Measurements from ENCODE around the gene MACROD2.
"Not testable (repeated sequence)": the region's sequence is repeated elsewhere in the genome, so short reads cannot be mapped to it uniquely, and the experiment has no call there.

The MACROD2 gene

DNA sequence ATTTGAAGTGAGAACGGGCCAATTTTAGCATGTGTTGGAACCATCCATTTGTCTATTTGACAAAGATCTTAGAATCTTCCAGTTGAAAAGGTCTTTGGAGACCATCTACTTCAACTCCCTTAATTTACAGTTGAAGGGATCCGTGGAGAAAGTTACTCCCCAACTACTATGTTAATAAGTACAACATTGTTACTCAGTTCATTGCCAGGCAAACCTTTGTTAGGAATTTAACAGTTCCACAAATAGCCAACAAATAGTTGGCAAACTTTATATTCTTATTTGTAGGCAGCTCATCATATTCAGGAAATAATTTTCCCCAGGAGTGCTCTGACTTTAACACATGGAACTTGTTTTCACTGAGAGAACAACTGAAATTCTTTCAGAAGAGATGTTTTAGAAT is 423.1 kb downstream of the MACROD2 start:
- DNase-seq, result no peak

DNA sequence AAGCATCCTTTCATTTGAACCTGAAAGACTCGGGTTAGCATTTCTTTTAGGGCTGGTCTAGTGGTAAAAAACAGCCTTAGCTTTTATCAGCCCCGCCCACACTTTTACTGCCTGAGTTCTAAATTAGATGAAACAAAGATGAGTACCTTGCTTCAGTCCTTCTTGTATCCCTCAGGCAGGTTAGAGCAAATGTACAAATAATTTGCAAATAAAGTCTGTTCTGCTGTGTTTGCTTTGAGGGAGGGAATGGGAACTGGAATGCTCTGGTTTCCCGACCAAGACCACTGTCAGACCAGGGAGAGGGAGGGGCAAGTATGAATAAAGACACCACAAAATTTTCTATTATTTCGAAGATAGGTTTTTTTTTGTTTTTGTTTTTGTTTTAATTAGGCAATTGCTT is 427.6 kb downstream of the MACROD2 start:
- DNase-seq, result no peak

DNA sequence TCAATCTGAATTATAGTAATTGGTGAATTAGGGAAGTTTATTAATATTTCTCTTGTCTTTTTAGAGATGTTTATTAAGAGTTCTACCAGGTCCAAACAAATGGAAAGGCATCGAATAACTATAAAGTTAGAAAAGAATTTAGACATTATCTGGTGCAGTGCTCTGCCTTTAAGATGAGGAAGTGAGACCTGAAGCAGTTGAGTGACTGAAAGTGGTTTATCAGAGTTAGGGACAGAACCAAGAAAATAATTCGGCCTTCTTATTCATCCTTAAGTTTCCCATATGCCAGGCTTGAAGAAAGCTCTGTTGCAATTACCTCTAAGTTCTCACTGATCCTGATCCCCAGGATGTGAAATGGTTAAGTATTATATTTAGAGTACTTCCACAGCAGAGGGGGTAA is 436.3 kb downstream of the MACROD2 start:
- no peak for DNase-seq

DNA sequence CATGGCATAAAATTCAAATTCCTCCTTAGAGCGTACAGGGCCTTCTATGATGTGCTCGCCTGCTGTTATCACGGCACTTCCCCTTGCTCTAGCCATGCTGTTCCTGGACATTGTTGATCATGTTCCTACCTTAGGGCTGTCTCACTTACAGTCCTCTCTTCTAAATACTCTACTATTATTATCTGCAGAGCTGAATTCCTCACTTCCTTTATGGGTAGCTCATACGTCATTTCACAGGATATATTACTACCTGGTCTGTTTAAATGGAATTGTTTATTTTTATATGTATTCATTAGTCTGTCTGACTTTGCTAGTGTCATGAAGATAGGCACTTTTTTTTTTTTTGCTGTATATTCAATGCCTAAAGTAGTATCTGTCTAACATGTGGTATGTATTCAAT is 436.8 kb downstream of the MACROD2 start:
- no peak for DNase-seq

DNA sequence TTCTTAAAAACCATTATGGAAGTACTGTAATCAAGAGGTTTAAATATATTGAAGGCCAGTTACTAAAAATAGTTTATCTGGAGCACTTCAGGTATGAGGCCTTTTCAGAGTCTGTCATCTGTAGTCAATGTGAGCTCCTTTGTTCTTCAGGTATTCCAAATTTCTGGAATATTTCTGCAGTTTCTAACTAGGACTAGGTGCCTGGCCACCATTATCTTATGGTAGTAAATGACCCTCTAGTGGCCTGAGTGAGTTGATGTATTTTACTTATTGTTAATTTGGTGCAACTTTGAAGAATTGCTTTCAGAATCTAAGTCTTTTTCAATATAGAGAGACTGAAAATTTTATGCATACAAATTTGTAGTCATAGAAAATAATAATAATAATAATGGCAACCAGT is 437.3 kb downstream of the MACROD2 start:
- no peak for DNase-seq

DNA sequence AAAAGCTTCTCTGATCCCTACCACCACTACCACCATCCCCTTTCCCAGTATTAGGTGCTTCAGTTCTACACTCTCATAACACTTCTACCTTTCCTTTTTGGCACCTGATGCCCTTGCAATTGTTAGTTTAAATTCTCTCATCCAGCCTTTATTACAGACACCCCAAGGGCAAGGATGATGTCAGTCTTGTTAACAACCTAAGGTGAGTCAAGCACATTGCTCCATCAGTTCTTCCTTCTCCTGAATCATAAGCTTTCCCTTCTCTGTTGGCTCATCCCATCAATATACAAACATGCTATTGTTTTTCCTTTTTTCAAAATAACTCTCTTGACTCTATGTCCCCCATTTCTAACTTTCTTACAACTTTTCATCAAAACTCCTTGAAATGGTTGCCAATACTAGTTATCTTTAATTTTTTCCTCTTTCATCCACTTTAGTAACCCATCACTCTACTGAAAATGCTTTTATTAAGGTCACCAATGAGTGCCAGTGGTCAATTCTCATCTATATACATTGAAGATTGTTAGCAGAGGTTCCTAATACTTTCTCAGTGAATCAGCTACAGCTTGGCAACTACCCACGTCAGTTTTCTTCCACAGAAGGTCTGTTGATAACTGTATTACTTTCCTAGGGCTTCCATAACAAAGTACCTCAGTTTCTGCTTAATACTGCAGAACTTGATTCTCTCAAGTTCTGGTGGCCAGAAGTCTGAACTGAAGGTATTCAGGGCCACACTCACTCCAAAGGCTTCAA is 439.2 kb downstream of the MACROD2 start:
- no peak for DNase-seq

DNA sequence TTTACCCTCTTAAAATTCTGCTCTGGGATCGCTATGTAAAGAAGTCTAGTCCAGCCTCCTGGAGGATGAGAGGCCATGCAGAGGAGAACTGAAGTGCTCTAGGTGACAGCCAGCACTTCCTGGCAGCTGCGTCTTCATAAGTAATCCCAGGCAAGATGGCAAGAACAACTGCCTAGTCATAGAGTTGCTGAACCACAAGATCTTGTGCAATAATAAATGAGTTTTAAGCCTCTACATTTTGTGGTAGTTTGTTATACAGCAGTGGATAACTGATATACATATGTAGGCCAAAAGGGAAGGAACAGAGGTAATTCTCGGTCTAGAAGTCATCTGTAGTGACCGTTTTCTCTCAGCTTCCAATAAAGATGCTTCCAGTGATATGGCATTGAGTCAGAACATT is 445.9 kb downstream of the MACROD2 start:
- DNase-seq, result no peak

DNA sequence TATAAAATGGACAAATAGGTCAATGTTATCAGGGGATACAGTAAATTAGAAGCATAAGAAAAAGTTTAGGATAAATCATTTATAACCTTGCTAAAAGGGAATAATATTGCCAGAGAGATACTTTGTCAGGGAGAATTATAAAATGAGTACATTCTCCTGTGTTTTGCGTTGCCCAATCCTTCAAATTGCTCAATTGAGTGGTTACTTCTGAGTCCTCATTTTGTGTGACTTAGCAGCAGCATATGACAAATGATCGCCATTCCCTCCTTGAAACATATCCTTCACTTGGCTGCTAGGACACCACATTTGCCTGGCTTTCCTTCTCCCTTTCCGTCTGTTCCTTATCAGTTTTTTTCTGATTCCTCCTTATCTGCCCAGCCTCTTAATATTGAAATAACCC is 448.8 kb downstream of the MACROD2 start:
- no peak for DNase-seq

DNA sequence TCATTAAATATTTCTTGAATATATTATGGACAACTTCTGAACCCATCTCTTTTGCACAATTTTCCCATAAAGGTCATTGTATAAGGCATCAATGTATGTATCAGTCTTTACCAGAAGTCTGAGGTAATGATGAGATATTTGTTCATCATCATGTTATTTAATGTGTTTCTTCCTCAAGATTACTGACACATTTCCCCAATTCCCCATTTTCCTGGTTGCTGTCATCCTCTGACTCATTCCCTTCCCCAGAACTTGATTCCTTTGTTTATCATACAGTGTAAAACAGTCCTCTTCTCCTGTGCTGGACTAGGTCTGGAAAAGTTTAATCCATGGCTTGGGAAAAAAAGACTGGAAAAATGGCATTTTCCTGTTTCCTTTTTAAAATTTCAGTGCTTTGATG is 450.0 kb downstream of the MACROD2 start:
- no peak for DNase-seq

DNA sequence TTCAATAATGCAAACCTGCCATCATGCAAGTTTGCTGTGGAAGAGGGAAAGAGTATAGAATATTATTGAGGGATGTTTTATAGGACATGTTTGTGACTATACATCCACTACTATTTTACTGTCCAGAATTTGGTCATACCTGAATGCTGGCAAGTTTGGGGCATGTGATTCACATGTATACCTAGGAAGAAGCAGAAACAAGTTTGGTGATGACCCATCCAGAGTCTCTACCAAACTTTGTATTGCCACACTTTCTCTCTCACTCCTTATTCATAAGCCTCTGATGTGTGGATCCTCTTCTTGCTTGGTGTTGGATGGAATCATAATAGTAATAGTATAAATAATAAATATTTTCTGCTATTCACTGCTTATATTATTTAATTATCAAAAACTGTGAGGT is 450.6 kb downstream of the MACROD2 start:
- no peak for DNase-seq

DNA sequence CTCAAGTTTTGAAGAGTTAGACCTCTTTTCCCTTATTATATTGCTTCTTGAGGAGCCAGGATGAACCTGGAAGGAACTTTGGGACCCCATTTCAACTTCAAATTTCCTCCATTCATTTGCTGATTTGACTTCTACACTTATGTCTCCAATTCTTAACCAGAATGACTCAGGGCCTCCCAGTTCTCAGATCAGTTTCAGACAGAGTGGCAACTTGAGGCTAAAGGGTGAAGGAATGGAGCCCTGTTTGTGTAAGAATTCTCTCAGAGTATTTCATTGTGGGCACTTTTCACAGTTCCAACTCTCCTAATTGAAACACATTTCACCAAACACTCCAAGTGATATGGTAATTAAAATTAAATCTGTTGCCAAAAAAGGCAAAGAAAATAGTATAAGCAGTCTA is 451.1 kb downstream of the MACROD2 start:
- DNase-seq, result no peak

DNA sequence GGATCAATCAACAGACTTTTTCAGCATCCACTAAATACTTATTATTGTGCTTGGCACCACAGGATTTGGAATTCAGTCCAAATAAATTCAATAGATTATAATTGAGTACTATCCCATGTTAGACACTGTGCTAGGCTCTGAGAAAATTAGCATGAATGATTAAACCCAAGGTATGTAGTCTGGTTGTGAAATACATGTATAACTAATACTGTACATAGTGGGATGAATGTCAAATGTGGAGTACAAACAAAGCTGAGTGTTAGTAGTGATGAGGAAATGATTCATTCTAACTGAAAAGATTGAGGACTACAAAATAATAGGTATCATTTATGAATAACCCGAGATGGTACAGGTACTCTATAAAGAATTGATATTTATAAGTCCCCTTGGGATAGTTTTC is 454.0 kb downstream of the MACROD2 start:
- no peak for DNase-seq

DNA sequence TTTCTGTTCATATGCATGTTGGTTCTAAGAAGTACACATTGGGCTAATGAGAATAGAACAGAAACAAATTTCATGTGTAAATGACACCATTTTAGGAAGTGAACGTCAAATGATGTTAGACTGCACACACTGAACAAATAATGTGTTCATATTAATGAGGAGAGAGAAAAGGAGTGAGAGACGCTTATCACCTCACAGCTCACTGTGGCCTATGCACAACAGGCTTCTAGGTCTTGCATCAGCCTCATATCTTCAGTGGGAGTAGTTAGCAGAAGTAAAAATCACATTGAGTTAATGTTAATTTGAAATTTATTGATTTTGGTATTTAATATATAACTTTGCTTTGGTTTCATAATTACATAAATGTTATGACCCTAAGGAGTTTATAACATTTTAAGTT is 454.9 kb downstream of the MACROD2 start:
- DNase-seq, result no peak

DNA sequence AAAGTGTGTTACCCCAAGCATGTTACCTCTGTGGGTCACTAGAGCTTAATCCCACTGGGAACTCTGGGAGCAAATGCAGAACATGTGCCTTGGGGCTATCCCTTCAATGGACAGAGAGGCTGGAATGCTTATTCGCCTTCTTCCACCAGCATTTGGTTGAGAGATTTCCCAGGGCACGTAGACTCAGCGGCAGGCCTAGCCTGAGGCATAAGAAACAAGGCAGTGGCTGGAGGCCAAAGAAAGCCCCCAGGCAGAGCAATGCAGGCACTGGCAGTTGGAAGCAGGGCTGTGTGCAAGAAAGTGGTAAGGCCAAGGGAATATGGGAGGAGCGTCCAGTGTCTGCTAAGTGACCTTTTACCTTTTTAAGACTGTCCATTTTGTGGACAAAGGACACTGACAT is 456.1 kb downstream of the MACROD2 start:
- no peak for DNase-seq

DNA sequence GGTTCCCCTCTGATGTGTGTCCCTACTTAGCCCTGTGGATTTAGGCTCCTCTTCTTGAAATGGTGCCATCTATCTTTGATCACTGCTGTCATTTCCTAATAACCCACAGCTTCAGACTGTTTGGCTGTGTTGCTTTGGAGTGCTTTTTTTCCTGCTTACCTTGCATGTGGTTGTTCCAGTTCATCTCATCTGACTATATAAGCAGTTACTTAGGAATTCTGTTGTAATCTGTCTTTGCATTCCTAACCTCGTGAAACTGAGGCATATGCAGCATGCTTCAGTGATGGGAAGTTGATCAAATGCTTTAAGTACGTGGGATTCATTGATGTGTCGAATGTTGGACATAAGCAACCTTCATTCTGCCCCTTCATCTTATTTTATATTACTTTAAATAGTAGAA is 457.9 kb downstream of the MACROD2 start:
- no peak for DNase-seq

DNA sequence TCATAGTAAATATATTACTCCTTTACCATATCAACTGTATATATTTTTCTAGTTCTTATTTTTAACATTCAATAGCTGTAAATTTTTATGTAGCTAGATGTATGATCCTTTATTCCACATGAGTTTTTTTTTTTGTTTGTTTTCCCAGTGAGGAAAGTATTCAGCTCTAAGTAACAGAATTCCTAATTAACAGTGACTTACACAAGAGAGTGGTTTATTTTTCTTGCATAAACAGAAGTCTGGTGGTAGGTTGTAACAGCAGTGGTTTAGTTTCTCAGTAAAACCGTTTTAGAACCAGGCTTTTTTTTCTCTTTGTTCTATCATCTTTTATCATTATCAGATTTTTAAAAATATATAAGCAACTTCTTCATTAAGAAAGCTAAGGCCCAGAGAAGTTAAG is 459.0 kb downstream of the MACROD2 start:
- DNase-seq, result no peak

DNA sequence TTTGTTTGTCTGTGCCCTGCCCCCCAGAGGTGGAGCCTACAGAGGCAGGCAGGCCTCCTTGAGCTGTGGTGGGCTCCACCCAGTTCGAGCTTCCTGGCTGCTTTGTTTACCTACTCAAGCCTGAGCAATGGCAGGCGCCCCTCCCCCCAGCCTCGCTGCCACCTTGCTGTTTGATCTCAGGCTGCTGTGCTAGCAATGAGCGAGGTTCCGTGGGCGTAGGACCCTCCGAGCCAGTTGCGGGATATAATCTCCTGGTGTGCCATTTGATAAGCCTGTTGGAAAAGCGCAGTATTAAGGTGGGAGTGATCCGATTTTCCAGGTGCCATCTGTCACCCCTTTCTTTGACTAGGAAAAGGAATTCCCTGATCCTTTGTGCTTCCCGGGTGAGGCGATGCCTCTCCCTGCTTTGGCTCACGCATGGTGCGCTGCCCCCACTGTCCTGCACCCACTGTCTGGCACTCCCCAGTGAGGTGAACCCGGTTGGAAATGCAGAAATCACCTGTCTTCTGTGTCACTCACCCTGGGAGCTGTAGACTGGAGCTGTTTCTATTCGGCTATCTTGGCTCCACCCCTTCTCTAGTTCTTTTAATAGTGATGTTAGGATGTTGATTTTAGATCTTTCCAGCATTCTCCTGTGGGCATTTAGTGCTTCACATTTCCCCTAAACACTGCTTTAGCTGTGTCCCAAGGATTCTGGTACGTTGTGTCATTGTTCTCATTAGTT is 471.9 kb downstream of the MACROD2 start:
- not testable (repeated sequence) for DNase-seq

DNA sequence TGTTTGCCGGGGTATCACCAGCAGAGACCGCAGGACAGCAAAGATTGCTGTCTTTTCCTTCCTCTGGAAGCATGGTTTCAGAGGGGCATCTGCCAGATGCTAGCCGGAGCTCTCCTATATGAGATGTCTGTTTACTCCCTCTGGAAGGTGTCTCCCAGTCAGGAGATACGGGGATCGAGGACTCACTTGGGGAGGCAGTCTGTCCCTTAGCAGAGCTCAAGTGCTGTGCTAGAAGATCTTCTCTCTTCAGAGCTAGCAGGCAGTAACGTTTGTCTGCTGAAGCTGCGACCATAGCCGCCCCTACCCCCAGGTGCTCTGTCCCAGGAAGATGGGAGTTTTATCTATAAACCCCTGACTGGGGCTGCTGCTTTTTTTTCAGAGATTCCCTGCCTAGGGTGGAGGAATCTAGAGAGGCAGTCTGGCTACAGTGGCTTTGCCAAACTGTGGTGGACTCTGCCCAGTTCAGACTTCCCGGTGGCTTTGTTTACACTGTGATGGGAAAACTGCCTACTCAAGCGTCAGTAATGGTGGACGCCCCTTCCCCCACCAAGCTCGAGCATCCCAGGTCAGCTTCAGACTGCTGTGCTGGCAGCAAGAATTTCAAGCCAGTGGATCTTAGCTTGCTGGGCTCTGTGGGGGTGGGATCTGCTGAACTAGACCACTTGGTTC is 475.0 kb downstream of the MACROD2 start:
- no peak for DNase-seq

DNA sequence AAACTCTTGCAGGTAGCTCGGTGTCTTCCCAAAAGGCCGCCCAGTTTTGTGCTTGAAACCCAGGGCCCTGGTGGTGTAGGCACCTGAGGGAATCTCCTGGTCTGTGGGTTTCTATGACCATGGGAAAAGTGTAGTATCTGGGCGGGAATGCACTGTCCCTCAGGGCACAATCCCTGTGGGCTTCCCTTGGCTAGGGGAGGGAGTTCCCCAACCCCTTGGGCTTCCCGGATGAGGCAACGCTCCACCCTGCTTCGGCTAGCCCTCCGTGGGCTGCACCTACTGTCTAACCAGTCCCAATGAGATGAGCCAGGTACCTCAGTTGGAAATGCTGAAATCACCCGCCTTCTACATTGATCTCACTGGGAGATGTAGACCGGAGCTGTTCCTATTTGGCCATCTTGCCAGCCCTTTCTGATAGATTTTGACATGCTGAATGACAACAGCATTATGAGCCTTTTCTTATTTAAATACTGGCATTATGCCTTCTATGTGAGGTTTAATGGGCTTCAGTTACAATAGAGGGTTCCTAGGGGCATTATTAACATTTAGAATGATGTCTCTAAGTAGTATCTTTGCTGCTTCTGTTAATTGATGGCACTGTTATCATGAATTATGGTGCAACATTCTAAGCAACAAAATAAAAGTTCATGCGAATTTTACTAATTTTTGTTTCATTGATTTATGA is 475.8 kb downstream of the MACROD2 start:
- no peak for DNase-seq

DNA sequence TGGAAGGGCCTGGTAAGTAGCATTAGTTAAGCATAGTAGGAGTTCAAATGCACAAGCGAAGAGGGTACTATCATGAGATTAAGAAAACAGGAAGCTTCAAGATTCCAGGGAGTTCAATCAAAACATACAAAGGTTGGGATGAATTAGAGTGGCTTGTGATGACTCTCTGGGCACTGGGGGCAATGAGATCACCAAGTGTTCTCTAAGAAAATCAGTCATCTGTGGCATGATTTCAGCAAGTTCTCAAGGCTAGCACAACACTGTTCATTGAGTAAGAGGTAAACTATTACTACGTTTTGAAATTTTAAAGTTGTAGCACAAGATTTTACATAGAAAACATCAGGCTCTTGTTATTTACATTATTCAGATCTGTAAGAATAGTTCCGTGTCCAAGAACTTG is 481.8 kb downstream of the MACROD2 start:
- no peak for DNase-seq

DNA sequence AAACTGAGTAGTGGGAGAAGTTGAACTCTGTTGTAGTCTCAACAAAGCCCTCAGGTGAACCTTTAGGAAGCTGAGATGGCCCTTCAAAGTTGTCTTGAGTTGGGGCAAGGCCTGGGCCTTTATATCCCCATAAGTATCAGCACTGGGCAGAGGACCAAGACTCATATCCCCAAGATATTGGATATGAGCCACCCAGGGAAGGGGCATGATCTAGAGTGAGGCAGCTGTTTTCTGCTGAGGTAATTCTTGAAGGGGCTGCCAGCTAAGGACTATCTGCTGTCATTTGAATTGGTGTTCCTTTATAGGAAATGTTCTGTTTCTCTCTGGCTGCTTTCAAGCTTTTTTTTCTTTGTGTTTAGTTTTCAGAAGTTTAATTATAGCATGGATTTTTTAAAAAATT is 482.8 kb downstream of the MACROD2 start:
- no peak for DNase-seq

DNA sequence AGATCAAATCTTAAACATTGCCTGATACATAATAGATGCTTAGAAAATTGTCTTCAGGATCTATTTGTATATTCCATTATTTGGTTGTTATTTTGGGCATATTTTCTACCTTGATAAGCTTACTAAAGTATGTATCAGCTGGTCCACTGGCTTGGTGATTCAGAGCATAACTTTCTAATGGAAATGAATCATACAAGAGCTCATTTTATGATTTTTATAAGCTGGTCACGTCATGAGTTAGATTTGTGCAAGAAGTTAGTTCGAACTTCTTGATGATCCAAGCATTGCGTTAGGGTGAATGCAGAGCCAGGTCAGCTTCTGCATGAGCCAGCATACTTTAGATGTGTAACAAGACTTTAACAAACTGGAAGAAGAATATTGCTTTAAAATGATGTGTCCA is 486.5 kb downstream of the MACROD2 start:
- DNase-seq, result no peak

DNA sequence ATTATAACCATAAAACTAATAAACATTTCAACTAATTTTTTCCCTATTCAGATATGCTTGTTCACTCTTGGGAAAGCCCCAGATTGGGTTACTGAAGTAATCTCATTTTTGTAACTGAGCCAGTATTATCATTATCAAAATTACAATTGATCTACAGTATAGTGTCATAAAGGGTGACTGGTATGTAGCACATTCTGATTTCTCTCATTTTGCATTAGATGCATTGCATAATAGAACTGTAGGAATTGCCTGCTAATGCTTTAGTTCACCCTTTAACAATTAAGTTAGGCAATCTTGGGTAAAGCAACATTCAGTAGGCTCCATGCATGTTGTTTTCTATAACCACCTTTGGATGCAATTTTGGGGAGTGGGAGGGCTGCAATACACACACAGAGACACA is 492.9 kb downstream of the MACROD2 start:
- no peak for DNase-seq
